Rectal smooth muscle tissue (tissue), 1 donor: Measurements from ENCODE around the gene PBX3.

Experiments
- H3K27ac ChIP-seq: one replicate; pipeline ENCODE4 v1.7.0; 2013; ENCODE audit warnings: low read depth, low read length, inconsistent platforms
- H3K27me3 ChIP-seq: one replicate; pipeline ENCODE4 v1.7.0; 2013; ENCODE audit warnings: low read length; ENCODE audit not compliant: control insufficient read depth, insufficient read depth
- H3K36me3 ChIP-seq: one replicate; pipeline ENCODE4 v1.7.0; 2013; ENCODE audit warnings: low read length; ENCODE audit not compliant: control insufficient read depth, insufficient read depth
- H3K4me1 ChIP-seq: one replicate; pipeline ENCODE4 v1.7.0; 2013; ENCODE audit warnings: low read length; ENCODE audit not compliant: control insufficient read depth, insufficient read depth
- H3K4me3 ChIP-seq: one replicate; pipeline ENCODE4 v1.7.0; 2013; ENCODE audit warnings: low read length
- H3K9ac ChIP-seq: one replicate; pipeline ENCODE4 v1.7.0; 2013; ENCODE audit warnings: low read length

PBX3 gene

GRCh38 chr9:125747053-125747764 is at the start of gene PBX3:
TSS of gene PBX3 (plus strand) at chr9:125747373.
- H3K27ac ChIP-seq: peak within 1 kb of the TSS; percentile 85
- peak within 1 kb of the TSS; percentile 1 for H3K9ac ChIP-seq
- H3K4me3 ChIP-seq: peak within 1 kb of the TSS; percentile 69
- H3K4me1 ChIP-seq: peaks cover 9% of the 10 kb centered on the region
- H3K36me3 ChIP-seq: no peaks in the 10 kb centered on the region
- no peaks in the 10 kb centered on the region for H3K27me3 ChIP-seq

GRCh38 chr9:125699870-125700269 is 47.3 kb upstream of the PBX3 start:
- Histone ChIP-seq H3K27ac (no peak overlapping the region), H3K4me3 (no peak overlapping the region), H3K36me3 (no peaks in the 10 kb centered on the region), H3K4me1 (no peaks in the 10 kb centered on the region), H3K27me3 (no peaks in the 10 kb centered on the region), H3K9ac (no peak overlapping the region)

- Histone ChIP-seq H3K27me3 (no peaks in the 10 kb centered on the region), H3K4me3 (no peak overlapping the region), H3K36me3 (no peaks in the 10 kb centered on the region), H3K4me1 (no peaks in the 10 kb centered on the region), H3K9ac (no peak overlapping the region), H3K27ac (no peak overlapping the region)
Measured at GRCh38 chr9:125700791-125701190, 46.4 kb upstream of the PBX3 start.

- no peaks in the 10 kb centered on the region for H3K4me1 ChIP-seq
- no peak overlapping the region for H3K4me3 ChIP-seq
- H3K36me3 ChIP-seq: no peaks in the 10 kb centered on the region
- H3K27me3 ChIP-seq: no peaks in the 10 kb centered on the region
- H3K9ac ChIP-seq: no peak overlapping the region
- no peak overlapping the region for H3K27ac ChIP-seq
Measured at GRCh38 chr9:125701351-125701750, 45.8 kb upstream of the PBX3 start.

GRCh38 chr9:125703662-125704061 is 43.5 kb upstream of the PBX3 start:
- Histone ChIP-seq H3K9ac (no peak overlapping the region), H3K4me1 (peaks cover 4% of the 10 kb centered on the region), H3K27ac (no peak overlapping the region), H3K4me3 (no peak overlapping the region), H3K36me3 (no peaks in the 10 kb centered on the region), H3K27me3 (no peaks in the 10 kb centered on the region)

- Histone ChIP-seq H3K27ac (no peak overlapping the region), H3K27me3 (no peaks in the 10 kb centered on the region), H3K36me3 (no peaks in the 10 kb centered on the region), H3K4me3 (no peak overlapping the region), H3K9ac (no peak overlapping the region), H3K4me1 (peaks cover 4% of the 10 kb centered on the region)
Measured at GRCh38 chr9:125705893-125706292, 41.3 kb upstream of the PBX3 start.

GRCh38 chr9:125706651-125707471 is 40.3 kb upstream of the PBX3 start, which contains the start of gene MAPKAP1:
TSS of gene MAPKAP1 (minus strand) at chr9:125707208. CDS start at chr9:125672574, 34,634 bp downstream.
- Histone ChIP-seq H3K4me3 (peak within 1 kb of the TSS; percentile 85), H3K27ac (peak within 1 kb of the TSS; percentile 72), H3K27me3 (no peaks in the 10 kb centered on the region), H3K9ac (peak within 1 kb of the TSS; percentile 69), H3K36me3 (no peaks in the 10 kb centered on the region), H3K4me1 (peaks cover 4% of the 10 kb centered on the region)

- Histone ChIP-seq H3K36me3 (no peaks in the 10 kb centered on the region), H3K27me3 (no peaks in the 10 kb centered on the region), H3K4me1 (peaks cover 4% of the 10 kb centered on the region), H3K9ac (peak overlapping the region; percentile 25), H3K27ac (peak overlapping the region; percentile 67), H3K4me3 (peak overlapping the region; percentile 85)
Measured at GRCh38 chr9:125707472-125707804, 39.7 kb upstream of the PBX3 start.

- Histone ChIP-seq H3K4me3 (no peak overlapping the region), H3K27me3 (no peaks in the 10 kb centered on the region), H3K36me3 (no peaks in the 10 kb centered on the region), H3K4me1 (no peaks in the 10 kb centered on the region), H3K9ac (no peak overlapping the region), H3K27ac (no peak overlapping the region)
Measured at GRCh38 chr9:125726456-125727132, 20.6 kb upstream of the PBX3 start.

- Histone ChIP-seq H3K27me3 (no peaks in the 10 kb centered on the region), H3K27ac (no peak overlapping the region), H3K36me3 (no peaks in the 10 kb centered on the region), H3K9ac (no peak overlapping the region), H3K4me1 (no peaks in the 10 kb centered on the region), H3K4me3 (no peak overlapping the region)
Measured at GRCh38 chr9:125730168-125730567, 17.0 kb upstream of the PBX3 start.

GRCh38 chr9:125732562-125732961 is 14.6 kb upstream of the PBX3 start:
- H3K9ac ChIP-seq: no peak overlapping the region
- no peak overlapping the region for H3K27ac ChIP-seq
- no peaks in the 10 kb centered on the region for H3K4me1 ChIP-seq
- no peaks in the 10 kb centered on the region for H3K27me3 ChIP-seq
- no peaks in the 10 kb centered on the region for H3K36me3 ChIP-seq
- no peak overlapping the region for H3K4me3 ChIP-seq

GRCh38 chr9:125739436-125739835 is 7.7 kb upstream of the PBX3 start:
- H3K27ac ChIP-seq: no peak overlapping the region

More at GRCh38 chr9:125739436-125739835, 7.7 kb upstream of the PBX3 start:
- H3K9ac ChIP-seq: no peak overlapping the region
- H3K27me3 ChIP-seq: no peaks in the 10 kb centered on the region
- no peaks in the 10 kb centered on the region for H3K4me1 ChIP-seq
- no peaks in the 10 kb centered on the region for H3K36me3 ChIP-seq
- no peak overlapping the region for H3K4me3 ChIP-seq
